ENCODE results near the gene KAT7. TPM values are rescaled to one million over a fixed set of nuclear protein-coding genes. Genes with fewer than 3 reads are reported as not detected.

Gene KAT7
- total and polyA plus RNA-seq, 2 experiments from 2014 or later: 31.0 to 187 TPM

DNA sequence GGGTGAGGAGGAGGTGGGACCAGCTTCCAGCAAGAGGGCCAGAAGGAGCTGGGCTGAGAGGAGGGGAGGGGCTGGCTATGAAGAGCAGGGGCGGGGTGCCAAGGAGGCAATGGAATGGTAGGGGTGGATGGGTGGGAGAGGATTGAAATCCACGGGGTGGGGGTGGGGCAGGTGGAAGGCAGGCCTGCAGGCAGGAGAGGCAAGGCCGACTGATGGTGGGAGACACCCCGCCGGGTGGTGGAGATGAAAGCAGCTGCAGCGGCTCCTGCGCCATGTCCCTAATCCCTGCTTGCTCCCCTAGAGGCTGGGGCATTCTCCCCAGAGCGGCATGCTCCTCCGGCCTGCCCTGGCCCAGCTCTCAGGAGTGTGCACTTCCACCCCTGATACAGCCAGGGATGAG lies 87.2 kb downstream of the KAT7 start:
- H3K4me3 Mint-ChIP-seq: 0 out of 3 replicates have a peak overlapping the region, but pooled peaks have one; percentile 9
- ATAC-seq (peak; percentile 50), DNase-seq (ENCODE audit: low spot score) (peak; percentile 57)
- H3K36me3 ChIP-seq (ENCODE audit: insufficient read depth): no peaks in the 10 kb centered on the region
- no peak for TF ChIP-seq JUNB (IDR thresholded peaks at IDR 0.05; ENCODE audit: unreplicated experiment)
- no peak for TF ChIP-seq EZH2 (IDR thresholded peaks at IDR 0.05; ENCODE audit: low read depth, unreplicated experiment)
- no peak for TF ChIP-seq ZNF114 (CRISPR knock-in tag; IDR thresholded peaks at IDR 0.05)
- TF ChIP-seq ZNF331 (CRISPR knock-in tag; IDR thresholded peaks at IDR 0.05; ENCODE audit: low read depth): no peak
- TF ChIP-seq STAT1 (IDR thresholded peaks at IDR 0.05; ENCODE audit: unreplicated experiment): no peak
- TF ChIP-seq, protein P1, sequence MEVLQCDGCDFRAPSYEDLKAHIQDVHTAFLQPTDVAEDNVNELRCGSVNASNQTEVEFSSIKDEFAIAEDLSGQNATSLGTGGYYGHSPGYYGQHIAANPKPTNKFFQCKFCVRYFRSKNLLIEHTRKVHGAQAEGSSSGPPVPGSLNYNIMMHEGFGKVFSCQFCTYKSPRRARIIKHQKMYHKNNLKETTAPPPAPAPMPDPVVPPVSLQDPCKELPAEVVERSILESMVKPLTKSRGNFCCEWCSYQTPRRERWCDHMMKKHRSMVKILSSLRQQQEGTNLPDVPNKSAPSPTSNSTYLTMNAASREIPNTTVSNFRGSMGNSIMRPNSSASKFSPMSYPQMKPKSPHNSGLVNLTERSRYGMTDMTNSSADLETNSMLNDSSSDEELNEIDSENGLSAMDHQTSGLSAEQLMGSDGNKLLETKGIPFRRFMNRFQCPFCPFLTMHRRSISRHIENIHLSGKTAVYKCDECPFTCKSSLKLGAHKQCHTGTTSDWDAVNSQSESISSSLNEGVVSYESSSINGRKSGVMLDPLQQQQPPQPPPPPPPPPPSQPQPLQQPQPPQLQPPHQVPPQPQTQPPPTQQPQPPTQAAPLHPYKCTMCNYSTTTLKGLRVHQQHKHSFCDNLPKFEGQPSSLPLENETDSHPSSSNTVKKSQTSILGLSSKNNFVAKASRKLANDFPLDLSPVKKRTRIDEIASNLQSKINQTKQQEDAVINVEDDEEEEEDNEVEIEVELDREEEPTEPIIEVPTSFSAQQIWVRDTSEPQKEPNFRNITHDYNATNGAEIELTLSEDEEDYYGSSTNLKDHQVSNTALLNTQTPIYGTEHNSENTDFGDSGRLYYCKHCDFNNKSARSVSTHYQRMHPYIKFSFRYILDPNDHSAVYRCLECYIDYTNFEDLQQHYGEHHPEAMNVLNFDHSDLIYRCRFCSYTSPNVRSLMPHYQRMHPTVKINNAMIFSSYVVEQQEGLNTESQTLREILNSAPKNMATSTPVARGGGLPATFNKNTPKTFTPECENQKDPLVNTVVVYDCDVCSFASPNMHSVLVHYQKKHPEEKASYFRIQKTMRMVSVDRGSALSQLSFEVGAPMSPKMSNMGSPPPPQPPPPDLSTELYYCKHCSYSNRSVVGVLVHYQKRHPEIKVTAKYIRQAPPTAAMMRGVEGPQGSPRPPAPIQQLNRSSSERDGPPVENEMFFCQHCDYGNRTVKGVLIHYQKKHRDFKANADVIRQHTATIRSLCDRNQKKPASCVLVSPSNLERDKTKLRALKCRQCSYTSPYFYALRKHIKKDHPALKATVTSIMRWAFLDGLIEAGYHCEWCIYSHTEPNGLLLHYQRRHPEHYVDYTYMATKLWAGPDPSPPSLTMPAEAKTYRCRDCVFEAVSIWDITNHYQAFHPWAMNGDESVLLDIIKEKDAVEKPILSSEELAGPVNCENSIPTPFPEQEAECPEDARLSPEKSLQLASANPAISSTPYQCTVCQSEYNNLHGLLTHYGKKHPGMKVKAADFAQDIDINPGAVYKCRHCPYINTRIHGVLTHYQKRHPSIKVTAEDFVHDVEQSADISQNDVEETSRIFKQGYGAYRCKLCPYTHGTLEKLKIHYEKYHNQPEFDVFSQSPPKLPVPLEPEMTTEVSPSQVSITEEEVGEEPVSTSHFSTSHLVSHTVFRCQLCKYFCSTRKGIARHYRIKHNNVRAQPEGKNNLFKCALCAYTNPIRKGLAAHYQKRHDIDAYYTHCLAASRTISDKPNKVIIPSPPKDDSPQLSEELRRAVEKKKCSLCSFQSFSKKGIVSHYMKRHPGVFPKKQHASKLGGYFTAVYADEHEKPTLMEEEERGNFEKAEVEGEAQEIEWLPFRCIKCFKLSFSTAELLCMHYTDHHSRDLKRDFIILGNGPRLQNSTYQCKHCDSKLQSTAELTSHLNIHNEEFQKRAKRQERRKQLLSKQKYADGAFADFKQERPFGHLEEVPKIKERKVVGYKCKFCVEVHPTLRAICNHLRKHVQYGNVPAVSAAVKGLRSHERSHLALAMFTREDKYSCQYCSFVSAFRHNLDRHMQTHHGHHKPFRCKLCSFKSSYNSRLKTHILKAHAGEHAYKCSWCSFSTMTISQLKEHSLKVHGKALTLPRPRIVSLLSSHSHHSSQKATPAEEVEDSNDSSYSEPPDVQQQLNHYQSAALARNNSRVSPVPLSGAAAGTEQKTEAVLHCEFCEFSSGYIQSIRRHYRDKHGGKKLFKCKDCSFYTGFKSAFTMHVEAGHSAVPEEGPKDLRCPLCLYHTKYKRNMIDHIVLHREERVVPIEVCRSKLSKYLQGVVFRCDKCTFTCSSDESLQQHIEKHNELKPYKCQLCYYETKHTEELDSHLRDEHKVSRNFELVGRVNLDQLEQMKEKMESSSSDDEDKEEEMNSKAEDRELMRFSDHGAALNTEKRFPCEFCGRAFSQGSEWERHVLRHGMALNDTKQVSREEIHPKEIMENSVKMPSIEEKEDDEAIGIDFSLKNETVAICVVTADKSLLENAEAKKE (CRISPR knock-in tag; IDR thresholded peaks at IDR 0.05): no peak
- H3K27ac ChIP-seq (ENCODE audit: low read depth): no peak overlapping the region
- H3K4me1 Mint-ChIP-seq: peaks cover 33% of the 10 kb centered on the region
- no peaks in the 10 kb centered on the region; the same call in 1 of the 2 replicates for H4K20me1 ChIP-seq (replicated peaks; ENCODE audit: insufficient read depth)
- no peaks in the 10 kb centered on the region; the same call in 2 of the 3 replicates for H3K36me3 Mint-ChIP-seq (ENCODE audit: low read depth)
- H2AFZ ChIP-seq: 0 out of 2 replicates have a peak overlapping the region, but pooled peaks have one; percentile 28
- no peak overlapping the region for H3K4me3 ChIP-seq
- peaks cover 19% of the 10 kb centered on the region for H3K27me3 Mint-ChIP-seq (ENCODE audit: insufficient read depth, low read depth, poor library complexity)
- H3F3A ChIP-seq (replicated peaks; ENCODE audit: low read depth): no peaks in the 10 kb centered on the region
- H3K4me1 ChIP-seq (ENCODE audit: insufficient read depth): peaks cover 15% of the 10 kb centered on the region
- H3K27me3 ChIP-seq (ENCODE audit: insufficient read depth): peaks cover 13% of the 10 kb centered on the region
- H3K4me2 ChIP-seq: peak overlapping the region; percentile 65
- H3K9me2 ChIP-seq (ENCODE audit: insufficient read depth): no peaks in the 10 kb centered on the region
- no peaks in the 10 kb centered on the region for H3K79me2 ChIP-seq (replicated peaks; ENCODE audit: insufficient read depth)
- H3K9me3 Mint-ChIP-seq: no peaks in the 10 kb centered on the region
- no peak overlapping the region for H3K27ac Mint-ChIP-seq
